Vagina (tissue), 2 donors: ENCODE measurements around the gene CADM4.

Experiments
- POLR2A ChIP-seq, 2 donors: fragments of 450-650 bp; IDR thresholded peaks; one replicate each; pipeline ENCODE4 v1.6.1; 2017; ENCODE audit warnings: antibody characterized with exemption in 2 of 2, mild to moderate bottlenecking in 2 of 2, moderate library complexity in 2 of 2
- POLR2AphosphoS5 ChIP-seq, 2 donors: sonication (generic); formaldehyde crosslinking; IDR thresholded peaks; one replicate each; pipeline ENCODE4 v1.9.0; 2017; ENCODE audit warnings: antibody characterized with exemption in 2 of 2, mild to moderate bottlenecking in 2 of 2, low read depth in 1 of 2; ENCODE audit not compliant: insufficient read depth in 1 of 2
- TF ChIP-seq, protein P1 (sequence below), 3 experiments: fragments of 450-650 bp in 2 of 3; fragments of 200-600 bp in 1 of 3; sonication (generic) in 1 of 3; IDR thresholded peaks; one replicate each; pipeline ENCODE4 v1.5.1; 2017 to 2019; ENCODE audit warnings: antibody characterized with exemption in 3 of 3, mild to moderate bottlenecking in 2 of 3, moderate library complexity in 2 of 3

- TF ChIP-seq, protein P1, sequence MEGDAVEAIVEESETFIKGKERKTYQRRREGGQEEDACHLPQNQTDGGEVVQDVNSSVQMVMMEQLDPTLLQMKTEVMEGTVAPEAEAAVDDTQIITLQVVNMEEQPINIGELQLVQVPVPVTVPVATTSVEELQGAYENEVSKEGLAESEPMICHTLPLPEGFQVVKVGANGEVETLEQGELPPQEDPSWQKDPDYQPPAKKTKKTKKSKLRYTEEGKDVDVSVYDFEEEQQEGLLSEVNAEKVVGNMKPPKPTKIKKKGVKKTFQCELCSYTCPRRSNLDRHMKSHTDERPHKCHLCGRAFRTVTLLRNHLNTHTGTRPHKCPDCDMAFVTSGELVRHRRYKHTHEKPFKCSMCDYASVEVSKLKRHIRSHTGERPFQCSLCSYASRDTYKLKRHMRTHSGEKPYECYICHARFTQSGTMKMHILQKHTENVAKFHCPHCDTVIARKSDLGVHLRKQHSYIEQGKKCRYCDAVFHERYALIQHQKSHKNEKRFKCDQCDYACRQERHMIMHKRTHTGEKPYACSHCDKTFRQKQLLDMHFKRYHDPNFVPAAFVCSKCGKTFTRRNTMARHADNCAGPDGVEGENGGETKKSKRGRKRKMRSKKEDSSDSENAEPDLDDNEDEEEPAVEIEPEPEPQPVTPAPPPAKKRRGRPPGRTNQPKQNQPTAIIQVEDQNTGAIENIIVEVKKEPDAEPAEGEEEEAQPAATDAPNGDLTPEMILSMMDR (IDR thresholded peaks at IDR 0.05): no peak
- peak; percentile 20 to 90 for TF ChIP-seq POLR2A (IDR thresholded peaks at IDR 0.05)
- TF ChIP-seq POLR2AphosphoS5 (IDR thresholded peaks at IDR 0.05; ENCODE audit: insufficient read depth in 1 of 2, low read depth in 1 of 2): peak; percentile 98 to 100
Measured at GRCh38 chr19:43595999-43596841, 43.4 kb downstream of the CADM4 start, which contains the start of the genes IRGQ and ZNF576.
